T-helper 1 cell treated with Interleukin-12 subunit alpha and Interleukin-12 subunit beta and Interleukin-4 antibody, amounts not matched to agents 30 μg/mL and 1 μg/mL, for 36 hours (primary cell): ENCODE data around the gene UPF1.

ENCODE experiments used
- H3K27ac Mint-ChIP-seq: one replicate; pipeline ENCODE4 v1.8.0; 2021; ENCODE audit warnings: mild to moderate bottlenecking, mixed read lengths
- H3K27me3 Mint-ChIP-seq: one replicate; pipeline ENCODE4 v1.8.0; 2021; ENCODE audit warnings: low read depth, mixed read lengths
- H3K36me3 Mint-ChIP-seq: one replicate; pipeline ENCODE4 v1.8.0; 2021; ENCODE audit warnings: low read depth, mixed read lengths
- H3K4me1 Mint-ChIP-seq: one replicate; pipeline ENCODE4 v1.8.0; 2021; ENCODE audit warnings: low read depth, mixed read lengths
- H3K4me3 Mint-ChIP-seq: one replicate; pipeline ENCODE4 v1.8.0; 2021; ENCODE audit warnings: mild to moderate bottlenecking, moderate library complexity, mixed read lengths
- H3K9me3 Mint-ChIP-seq: one replicate; pipeline ENCODE4 v1.8.0; 2021; ENCODE audit warnings: mixed read lengths

Gene UPF1

GRCh38 chr19:18852648-18853047 is 20.9 kb downstream of the UPF1 start:
- Mint-ChIP-seq H3K9me3 (no peaks in the 10 kb centered on the region), H3K4me3 (no peak overlapping the region), H3K36me3 (peaks cover 29% of the 10 kb centered on the region), H3K27me3 (no peaks in the 10 kb centered on the region), H3K27ac (no peak overlapping the region), H3K4me1 (peaks cover 12% of the 10 kb centered on the region)

DNA sequence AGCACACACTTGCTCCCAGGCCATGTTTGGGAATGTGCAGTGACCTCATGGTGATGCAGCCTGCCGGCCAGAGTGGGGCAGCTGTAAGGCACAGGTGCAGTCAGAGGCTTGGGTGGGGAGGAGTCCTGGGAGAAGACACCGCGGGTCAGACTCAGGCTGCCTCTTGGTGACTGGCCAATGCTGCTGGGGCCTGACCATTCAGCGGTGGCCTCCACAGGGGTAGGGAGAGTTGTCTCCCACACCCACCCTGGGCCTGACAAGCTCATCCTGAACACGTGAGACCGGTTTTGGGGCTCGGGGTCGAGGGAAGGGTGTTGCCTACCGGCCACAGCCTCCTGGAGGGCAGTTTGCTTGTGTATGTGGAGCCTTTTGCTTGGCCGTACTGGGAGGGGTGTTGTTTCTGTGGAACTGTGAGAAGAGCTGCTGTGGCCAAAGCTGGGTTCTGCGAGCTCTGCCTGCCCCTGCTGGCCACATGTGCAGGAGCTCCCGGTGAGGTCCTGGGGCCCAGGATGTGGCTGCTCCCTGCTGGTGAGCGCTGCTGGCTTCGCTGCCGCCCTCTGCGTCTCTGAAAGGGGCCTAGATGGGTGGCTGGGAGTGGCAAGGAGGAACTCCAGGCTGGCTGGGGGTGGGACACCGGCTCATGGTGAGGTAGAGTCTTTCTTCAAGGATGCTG is 22.1 kb downstream of the UPF1 start:
- Mint-ChIP-seq H3K9me3 (no peaks in the 10 kb centered on the region), H3K4me1 (peaks cover 9% of the 10 kb centered on the region), H3K27me3 (no peaks in the 10 kb centered on the region), H3K27ac (no peak overlapping the region), H3K36me3 (peaks cover 21% of the 10 kb centered on the region), H3K4me3 (no peak overlapping the region)

GRCh38 chr19:18854982-18855381 is 23.2 kb downstream of the UPF1 start:
- peaks cover 19% of the 10 kb centered on the region for H3K36me3 Mint-ChIP-seq
- H3K4me1 Mint-ChIP-seq = peaks cover 3% of the 10 kb centered on the region
- H3K27ac Mint-ChIP-seq = no peak overlapping the region
- no peak overlapping the region for H3K4me3 Mint-ChIP-seq
- H3K27me3 Mint-ChIP-seq = no peaks in the 10 kb centered on the region
- no peaks in the 10 kb centered on the region for H3K9me3 Mint-ChIP-seq

DNA sequence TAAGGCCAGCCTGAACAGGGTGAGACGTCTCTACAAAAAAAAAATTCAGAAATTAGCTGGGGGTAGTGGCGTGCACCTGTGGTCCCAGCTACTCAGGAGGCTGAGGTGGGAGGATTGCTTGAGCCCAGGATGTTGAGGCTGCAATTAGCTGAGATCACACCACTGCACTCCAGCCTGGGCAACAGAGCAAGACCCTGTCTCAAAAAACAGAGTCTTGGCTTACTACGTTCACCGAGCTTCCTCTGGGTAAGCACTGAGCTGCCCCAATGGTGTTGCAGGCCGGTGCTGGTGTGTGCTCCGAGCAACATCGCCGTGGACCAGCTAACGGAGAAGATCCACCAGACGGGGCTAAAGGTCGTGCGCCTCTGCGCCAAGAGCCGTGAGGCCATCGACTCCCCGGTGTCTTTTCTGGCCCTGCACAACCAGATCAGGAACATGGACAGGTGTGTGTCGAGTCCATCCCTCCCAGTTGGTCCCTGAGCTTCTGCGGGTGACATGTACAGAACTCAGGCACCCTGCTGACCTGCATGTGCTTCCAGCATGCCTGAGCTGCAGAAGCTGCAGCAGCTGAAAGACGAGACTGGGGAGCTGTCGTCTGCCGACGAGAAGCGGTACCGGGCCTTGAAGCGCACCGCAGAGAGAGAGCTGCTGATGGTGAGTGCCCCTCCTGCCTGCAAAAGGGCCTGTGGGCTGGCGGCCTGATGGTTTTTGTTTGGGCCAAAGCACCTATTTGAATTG is 24.1 kb downstream of the UPF1 start:
- H3K27ac Mint-ChIP-seq = no peak overlapping the region

GRCh38 chr19:18856385-18857126 is 24.8 kb downstream of the UPF1 start:
- peaks cover 15% of the 10 kb centered on the region for H3K36me3 Mint-ChIP-seq
- no peaks in the 10 kb centered on the region for H3K9me3 Mint-ChIP-seq
- no peaks in the 10 kb centered on the region for H3K4me1 Mint-ChIP-seq
- H3K27me3 Mint-ChIP-seq = no peaks in the 10 kb centered on the region
- H3K27ac Mint-ChIP-seq = no peak overlapping the region
- no peak overlapping the region for H3K4me3 Mint-ChIP-seq

More for the DNA sequence above, 24.1 kb downstream of the UPF1 start:
- H3K27me3 Mint-ChIP-seq = no peaks in the 10 kb centered on the region
- peaks cover 17% of the 10 kb centered on the region for H3K36me3 Mint-ChIP-seq
- H3K4me3 Mint-ChIP-seq = no peak overlapping the region
- H3K4me1 Mint-ChIP-seq = no peaks in the 10 kb centered on the region
- H3K9me3 Mint-ChIP-seq = no peaks in the 10 kb centered on the region

GRCh38 chr19:18857223-18857622 is 25.5 kb downstream of the UPF1 start:
- Mint-ChIP-seq H3K9me3 (no peaks in the 10 kb centered on the region), H3K36me3 (peaks cover 17% of the 10 kb centered on the region), H3K27me3 (no peaks in the 10 kb centered on the region), H3K4me1 (no peaks in the 10 kb centered on the region), H3K4me3 (no peak overlapping the region), H3K27ac (no peak overlapping the region)

DNA sequence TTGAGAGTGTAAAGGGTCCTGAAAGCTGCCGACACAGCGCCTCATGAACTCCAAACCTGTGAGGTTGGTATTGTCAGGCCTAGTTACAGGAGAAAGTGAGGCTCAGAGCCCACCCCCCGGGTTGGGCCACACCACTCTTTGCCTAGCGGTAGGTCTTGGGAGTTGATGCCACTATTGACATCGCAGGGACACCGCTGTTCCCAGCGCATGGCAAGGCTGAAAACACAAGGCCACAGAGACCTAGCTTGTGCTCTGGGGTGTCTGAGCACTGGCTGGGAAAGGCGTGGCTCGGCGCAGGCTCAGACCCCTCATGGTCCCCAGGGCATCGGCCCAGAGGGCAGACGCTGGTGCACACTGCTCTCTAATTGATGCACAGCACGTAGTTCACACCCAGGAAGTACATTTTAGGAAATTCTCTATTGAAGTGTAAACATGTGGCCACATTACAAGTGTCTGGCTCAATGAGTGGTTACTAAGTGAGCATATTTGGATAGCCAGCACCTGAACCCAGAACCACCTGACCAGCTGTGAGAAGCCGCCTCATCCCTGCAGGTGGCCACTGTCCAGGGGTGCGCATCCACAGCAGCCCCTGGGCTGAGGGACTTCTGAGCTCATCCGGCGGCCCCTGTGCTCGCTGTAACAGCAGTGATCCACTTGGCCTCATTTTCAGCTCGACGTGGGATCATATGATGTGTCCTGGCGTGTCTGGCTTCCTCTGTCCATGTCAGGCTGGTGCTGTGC is 27.3 kb downstream of the UPF1 start:
- no peak overlapping the region for H3K27ac Mint-ChIP-seq
- H3K9me3 Mint-ChIP-seq = no peaks in the 10 kb centered on the region
- H3K36me3 Mint-ChIP-seq = peaks cover 21% of the 10 kb centered on the region
- H3K27me3 Mint-ChIP-seq = no peaks in the 10 kb centered on the region
- H3K4me1 Mint-ChIP-seq = no peaks in the 10 kb centered on the region
- H3K4me3 Mint-ChIP-seq = no peak overlapping the region

DNA sequence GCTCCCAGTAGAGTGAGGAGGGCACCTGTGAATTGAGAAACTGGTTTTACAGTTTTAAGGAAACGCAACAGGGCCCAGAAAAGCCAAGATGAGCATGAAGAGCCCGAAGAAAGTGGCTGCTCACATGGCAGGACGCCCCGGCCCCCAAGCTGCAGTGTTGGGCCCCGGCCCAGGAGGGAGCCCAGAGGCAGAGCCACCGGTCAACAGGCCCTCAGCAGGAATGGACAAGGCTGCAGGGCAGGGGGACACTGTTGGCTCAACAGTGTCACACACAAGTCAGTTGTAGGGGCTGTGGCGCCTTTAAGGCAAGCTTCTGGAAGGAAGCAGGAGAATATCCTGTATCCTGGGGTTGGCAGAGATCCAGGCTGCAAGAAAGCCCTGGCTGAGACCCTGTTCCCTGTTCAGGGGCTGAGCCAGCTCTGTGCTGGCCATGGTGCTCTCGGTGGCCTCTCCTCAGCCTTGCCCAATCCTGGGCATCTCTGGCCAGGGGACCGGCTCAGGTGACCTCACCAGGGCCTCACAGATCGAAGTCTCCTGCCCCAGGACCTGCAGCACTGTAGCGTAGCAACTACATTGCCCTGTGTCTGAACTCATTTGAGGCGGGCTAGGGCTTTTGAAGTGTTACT is 28.0 kb downstream of the UPF1 start:
- peaks cover 19% of the 10 kb centered on the region for H3K36me3 Mint-ChIP-seq
- no peak overlapping the region for H3K27ac Mint-ChIP-seq
- no peaks in the 10 kb centered on the region for H3K4me1 Mint-ChIP-seq
- no peaks in the 10 kb centered on the region for H3K9me3 Mint-ChIP-seq
- no peak overlapping the region for H3K4me3 Mint-ChIP-seq
- no peaks in the 10 kb centered on the region for H3K27me3 Mint-ChIP-seq

DNA sequence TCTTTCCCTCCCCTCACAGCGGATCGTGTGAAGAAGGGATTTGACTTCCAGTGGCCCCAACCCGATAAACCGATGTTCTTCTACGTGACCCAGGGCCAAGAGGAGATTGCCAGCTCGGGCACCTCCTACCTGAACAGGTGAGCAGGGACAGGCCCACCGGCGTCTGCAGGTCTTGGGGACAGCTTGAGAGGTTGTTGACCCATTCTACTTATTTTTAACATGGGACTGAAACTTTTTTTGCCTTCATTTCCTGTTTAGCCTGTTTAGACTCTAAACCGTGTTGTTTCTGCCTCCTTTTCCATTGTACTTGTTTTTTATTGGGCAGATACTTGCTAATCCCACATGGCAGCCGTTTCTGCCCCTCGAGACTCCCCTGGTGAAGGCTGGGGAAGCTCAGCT is 28.5 kb downstream of the UPF1 start:
- no peaks in the 10 kb centered on the region for H3K9me3 Mint-ChIP-seq
- H3K27ac Mint-ChIP-seq = no peak overlapping the region
- no peaks in the 10 kb centered on the region for H3K27me3 Mint-ChIP-seq
- no peaks in the 10 kb centered on the region for H3K4me1 Mint-ChIP-seq
- no peak overlapping the region for H3K4me3 Mint-ChIP-seq
- peaks cover 19% of the 10 kb centered on the region for H3K36me3 Mint-ChIP-seq

- Mint-ChIP-seq H3K4me3 (no peak overlapping the region), H3K27ac (no peak overlapping the region), H3K4me1 (no peaks in the 10 kb centered on the region), H3K9me3 (no peaks in the 10 kb centered on the region), H3K36me3 (peaks cover 17% of the 10 kb centered on the region), H3K27me3 (no peaks in the 10 kb centered on the region)
Observed at GRCh38 chr19:18860725-18861124, 29.0 kb downstream of the UPF1 start.

DNA sequence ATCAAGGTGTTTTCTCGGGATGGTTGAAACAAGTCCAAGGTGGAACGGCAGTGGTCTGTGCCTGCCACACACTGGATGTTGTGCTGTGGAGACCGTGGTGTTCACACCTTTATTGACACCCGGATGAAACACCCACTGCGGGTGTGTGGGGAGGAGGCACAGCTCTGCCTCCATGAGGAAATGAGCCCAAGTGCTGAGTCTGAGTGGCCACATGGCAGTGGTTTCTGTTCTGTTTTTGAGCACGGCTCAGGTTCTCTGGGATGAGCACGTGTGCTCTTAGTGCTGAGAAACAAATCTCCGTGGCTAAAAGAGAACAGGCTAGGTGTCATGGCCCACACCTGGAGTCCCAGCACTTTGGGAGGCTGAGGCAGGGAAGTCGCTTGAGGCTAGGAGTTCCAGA is 29.5 kb downstream of the UPF1 start:
- Mint-ChIP-seq H3K36me3 (peaks cover 17% of the 10 kb centered on the region), H3K9me3 (no peaks in the 10 kb centered on the region), H3K4me1 (no peaks in the 10 kb centered on the region), H3K27ac (no peak overlapping the region), H3K4me3 (no peak overlapping the region), H3K27me3 (no peaks in the 10 kb centered on the region)

- H3K27me3 Mint-ChIP-seq = no peaks in the 10 kb centered on the region
- H3K9me3 Mint-ChIP-seq = no peaks in the 10 kb centered on the region
- no peak overlapping the region for H3K4me3 Mint-ChIP-seq
- H3K27ac Mint-ChIP-seq = no peak overlapping the region
- H3K4me1 Mint-ChIP-seq = no peaks in the 10 kb centered on the region
- H3K36me3 Mint-ChIP-seq = peaks cover 20% of the 10 kb centered on the region
Observed at GRCh38 chr19:18861917-18862316, 30.2 kb downstream of the UPF1 start.

- peaks cover 21% of the 10 kb centered on the region for H3K36me3 Mint-ChIP-seq
- H3K4me3 Mint-ChIP-seq = no peak overlapping the region
- no peak overlapping the region for H3K27ac Mint-ChIP-seq
- no peaks in the 10 kb centered on the region for H3K27me3 Mint-ChIP-seq
- no peaks in the 10 kb centered on the region for H3K4me1 Mint-ChIP-seq
- no peaks in the 10 kb centered on the region for H3K9me3 Mint-ChIP-seq
Observed at GRCh38 chr19:18862976-18863842, 31.4 kb downstream of the UPF1 start.
